Hindlimb muscle (tissue), 1 donor: ENCODE data around the gene PRM2. TPM values are rescaled to one million over a fixed set of nuclear protein-coding genes. Genes with fewer than 3 reads are reported as not detected.

ENCODE experiments used
- DNase-seq: peaks from one replicate; pipeline ENCODE4 v3.0.0-alpha.2; 2013
- polyA plus RNA-seq: library from polyadenylated mRNA; unstranded; fragments of 120-200 nt; gene quantifications from one replicate; pipeline ENCODE4 v1.2.1, GENCODE V29; 2013; ENCODE audit not compliant: insufficient read length

PRM2 gene
- polyA plus RNA-seq, 1 donor = not detected

GRCh38 chr16:11248133-11248532 lies 28.1 kb downstream of the PRM2 start:
- no peak for DNase-seq

DNA sequence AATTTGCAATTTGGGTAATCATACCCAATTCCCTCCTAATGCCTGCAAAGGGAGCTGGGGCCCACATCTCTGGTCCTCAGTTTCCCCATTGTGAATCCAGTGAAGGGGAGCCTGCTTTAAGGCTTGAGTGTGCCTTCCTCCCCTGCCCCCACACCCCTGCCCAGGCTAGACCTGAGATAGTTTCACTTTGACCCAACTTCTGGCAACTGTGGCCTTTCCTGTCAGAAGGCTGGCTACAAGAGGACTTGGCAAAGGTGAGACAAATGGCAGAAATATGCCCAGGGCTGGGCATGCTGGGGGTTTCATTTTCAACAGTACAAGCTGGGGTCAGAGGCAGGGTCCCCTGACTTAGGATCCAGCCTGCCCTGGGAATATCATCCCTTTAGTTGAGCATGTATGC lies 30.3 kb downstream of the PRM2 start:
- no peak for DNase-seq

DNA sequence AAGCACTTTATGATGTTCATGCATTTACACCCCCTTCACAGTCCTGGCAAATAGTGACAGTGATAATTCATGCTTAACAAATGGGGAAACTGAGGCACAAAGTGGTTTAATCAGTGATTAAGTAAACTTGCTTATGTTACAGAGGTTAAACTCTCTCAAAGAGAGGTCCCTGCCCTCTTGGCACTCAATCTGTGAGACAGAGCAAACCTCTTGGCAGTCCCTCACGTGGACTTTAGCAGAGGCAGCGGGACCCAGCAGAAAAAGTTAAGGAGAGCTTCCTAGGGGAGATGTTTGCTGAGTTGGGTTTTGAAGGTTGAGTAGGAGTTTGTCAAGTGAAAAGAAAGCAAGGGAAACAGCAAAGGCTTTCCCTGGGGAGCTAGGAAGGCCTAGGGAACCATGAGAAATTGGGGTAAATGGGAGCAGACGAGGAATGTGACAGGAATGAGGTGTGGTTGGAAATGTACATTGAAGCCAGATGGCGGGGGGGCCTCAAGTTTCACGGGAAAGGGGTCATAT lies 31.0 kb downstream of the PRM2 start:
- DNase-seq = no peak

DNA sequence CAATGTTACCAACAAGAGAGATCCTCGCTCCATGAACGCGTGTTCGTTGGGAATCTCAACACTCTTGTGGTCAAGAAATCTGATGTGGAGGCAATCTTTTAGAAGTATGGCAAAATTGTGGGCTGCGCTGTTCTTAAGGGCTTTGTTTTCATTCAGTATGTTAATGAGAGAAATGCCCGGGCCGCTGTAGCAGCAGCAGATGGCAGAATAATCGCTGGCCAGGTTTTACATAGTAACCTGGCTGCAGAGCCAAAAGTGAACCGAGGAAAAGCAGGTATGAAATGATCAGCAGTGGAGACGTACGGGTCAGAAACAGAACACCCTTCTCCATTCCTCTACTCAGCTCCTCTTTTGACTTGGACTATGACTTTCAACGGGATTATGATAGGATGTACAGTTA lies 33.6 kb downstream of the PRM2 start:
- no peak for DNase-seq

GRCh38 chr16:11241480-11242204 lies 34.6 kb downstream of the PRM2 start:
- DNase-seq = no peak

DNA sequence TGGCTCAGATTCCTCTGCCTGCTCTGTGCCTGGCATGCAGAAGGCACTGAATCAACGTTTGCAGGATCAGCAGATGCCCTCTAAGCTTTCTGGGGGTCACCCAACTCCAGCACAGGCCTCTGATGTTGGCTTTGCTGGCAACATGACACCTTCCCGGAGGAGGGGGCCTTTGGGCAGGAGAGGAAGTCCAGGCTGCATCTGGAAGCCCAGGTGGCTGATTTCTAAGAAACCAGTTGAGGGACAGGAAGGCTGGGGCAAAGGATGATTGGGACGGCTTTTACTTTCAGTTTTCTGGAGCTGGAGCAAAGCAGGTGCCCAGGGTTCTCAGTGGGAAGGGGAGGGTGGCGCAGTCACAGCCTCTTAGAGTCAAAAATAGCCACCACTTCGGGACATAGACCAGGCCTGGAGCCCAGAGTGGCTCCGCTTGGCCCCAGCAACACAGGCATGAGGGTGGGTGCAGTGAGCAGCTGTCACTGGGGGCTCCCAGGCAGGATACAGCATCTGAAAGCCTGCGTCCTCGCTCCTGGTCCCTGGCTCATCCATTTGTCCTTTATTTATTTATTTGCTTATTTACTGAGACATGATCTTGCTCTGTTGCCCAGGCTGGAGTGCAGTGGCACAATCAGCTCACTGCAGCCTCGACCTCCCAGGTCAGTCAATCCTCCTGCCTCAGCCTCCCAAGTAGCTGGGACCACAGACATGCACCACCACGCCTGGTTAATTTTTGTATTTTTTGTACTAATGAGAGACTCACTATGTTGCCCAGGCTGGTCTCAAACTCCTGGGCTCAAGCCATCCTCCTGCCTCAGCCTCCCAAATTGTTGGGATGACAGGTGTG lies 35.4 kb downstream of the PRM2 start:
- DNase-seq = no peak

DNA sequence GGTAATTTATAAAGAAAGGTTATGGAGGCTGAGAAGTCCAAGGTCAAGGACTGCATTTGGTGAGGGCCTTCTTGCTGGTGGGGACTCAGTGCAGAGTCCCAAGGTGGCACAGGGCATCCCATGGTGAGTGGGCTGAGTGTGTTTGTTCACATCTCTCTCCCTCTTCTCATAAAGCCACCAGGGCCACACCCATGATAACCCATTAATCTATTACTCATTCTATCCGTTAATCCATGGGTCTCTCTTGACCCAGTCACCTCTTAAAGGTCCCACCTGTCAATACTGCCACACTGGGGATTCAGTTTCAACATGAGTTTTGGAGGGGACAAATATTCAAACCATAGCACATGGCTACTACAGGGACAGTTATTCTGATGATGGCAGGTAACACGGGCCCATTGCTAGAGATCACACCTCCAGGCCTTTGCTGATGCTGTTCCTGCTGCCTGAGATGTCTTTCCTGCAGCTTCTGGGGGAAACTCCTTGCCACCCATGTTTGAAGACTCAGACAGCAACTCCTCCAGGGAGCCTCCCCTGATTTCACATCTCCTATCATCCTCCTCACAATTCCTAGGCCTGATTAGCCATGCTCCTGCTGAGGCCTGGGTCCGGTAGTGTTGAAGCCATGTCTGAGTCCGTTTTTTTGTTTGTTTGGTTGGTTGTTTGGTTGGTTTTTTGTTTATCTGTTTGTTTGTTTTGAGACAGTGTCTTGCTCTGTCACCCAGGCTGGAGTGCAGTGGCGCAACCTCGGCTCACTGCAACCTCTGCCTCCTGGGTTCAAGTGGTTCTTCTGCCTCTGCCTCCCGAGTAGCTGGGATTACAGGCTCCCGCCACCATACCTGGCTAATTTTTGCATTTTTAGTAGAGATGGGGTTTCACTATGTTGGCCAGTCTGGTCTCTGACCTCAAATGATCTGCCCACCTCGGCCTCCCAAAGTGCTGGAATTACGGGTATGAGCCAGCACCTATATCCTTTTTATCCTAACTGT lies 36.3 kb downstream of the PRM2 start:
- DNase-seq = no peak

DNA sequence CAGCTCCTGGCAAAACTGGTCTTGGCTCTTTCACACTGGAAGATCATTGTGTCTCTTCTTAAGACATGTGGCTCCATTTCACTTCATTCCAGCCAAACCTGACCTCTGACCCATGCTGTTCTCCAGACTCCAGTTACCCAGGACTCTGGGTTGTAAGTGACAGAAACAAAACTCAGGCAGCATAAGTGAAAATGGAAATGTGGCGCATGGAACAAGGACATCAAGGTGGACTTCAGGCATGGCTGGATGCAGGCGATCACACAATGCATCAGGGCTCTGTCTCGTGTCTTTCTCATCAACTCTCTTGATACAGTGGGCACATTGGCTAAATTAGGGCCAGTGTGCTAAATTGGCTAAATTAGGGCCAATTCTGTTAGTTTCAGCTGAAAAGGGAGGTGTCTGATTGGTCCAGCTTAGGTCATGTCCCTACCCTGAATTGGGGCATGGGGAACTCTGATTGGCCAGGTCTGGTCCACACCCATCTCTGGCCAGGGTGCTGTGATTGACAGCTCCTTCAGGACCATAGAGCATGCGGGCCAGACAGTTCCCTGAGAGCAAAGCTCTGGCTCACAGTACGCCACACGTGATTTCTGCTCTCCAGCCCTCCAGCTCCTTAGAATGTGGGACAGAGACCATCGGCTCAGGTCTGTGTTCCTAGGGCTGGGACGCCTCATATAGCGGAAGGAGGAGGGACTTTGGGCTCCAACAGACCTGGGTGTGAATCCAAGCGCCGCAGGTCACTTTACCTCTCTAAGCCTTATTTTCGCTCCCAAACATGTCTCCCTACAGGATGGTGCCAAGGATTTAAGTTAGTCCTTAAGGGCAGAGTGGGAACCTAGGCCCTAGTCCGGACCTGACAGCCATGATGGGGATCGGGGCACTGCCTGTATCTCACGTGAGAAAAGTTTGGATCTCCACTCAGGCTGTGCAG lies 37.7 kb downstream of the PRM2 start:
- DNase-seq = no peak

DNA sequence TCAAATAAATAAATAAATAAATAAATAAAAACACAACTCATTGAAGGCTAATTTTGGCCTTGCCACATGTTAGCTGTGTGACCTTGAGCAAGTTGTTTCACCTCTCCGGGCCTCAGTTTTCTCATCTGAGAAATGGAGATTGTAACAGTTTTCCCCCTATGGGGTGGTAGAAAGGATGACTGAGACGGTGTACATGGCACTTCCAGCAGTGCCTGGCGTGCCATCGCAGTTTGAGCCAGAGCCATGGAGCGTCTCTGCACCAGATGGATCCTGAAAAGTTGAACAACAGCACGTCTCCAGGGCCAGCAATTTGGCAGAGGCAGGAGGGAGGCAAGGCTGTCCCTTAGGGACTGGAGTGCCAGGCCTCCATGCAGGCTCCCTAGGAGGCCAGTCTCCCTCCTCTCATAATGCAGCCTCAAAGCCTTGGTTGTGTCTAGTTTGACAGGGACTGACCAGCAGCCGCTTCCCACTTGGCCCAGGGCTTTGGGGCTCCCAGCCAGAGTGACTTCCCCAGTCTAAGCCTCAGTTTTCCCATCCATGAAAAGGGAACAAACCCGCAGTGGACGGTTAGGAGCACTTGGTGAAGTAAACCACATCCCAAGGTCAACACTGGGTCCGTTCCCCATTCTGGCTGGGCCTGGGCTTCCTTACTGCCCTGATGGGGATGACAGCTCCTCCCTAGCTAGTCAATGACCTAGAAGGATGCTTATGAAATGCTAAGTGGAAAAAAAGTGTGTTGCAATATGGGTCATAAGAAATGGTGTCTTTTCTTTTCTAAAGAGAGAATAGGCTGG lies 39.6 kb downstream of the PRM2 start:
- no peak for DNase-seq

DNA sequence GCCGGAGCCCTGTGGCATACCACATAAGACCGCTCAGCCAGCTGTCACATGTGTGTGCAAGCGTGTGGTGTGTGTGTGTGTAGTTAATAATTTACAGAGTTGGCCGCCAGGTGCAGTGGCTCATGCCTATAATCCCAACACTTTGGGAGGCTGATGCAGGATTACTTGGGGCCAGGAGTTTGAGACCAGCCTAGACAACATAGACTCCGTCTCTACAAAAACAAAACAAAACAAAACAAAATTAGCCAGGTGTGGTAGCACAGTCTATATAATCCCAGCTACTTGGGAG lies 40.6 kb downstream of the PRM2 start:
- no peak for DNase-seq

- no peak for DNase-seq
These were observed 41.2 kb downstream of the PRM2 start for GRCh38 chr16:11234884-11235702.

DNA sequence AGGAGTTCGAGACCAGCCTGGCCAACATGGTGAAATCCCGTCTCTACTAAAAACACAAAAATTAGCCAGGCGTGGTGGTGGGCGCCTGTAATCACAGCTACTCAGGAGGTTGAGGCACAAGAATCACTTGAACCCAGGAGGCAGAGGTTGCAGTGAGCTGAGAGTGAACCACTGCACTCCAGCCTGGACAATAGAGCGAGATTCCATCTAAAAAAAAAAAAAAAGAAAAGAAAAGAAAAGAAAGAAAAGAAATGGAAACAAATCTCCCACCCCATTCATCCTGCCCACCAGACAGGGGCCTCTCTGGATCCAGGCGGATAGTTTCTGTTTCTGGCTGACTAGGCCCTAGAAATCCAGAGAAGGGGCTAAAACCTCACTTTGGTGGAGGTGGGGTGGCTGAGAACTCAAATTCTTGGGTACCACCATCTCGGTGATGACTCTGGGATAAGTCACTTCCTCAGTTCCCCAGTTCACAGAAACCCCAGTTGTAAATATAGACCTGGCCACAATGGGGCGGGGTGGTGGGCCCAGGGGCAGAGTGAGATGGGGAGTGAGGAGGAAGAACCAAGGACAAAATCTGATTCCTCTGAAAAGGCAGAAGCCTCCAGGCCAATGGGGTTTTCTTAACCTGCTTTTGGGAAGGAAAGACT lies 42.4 kb downstream of the PRM2 start:
- DNase-seq = no peak

DNA sequence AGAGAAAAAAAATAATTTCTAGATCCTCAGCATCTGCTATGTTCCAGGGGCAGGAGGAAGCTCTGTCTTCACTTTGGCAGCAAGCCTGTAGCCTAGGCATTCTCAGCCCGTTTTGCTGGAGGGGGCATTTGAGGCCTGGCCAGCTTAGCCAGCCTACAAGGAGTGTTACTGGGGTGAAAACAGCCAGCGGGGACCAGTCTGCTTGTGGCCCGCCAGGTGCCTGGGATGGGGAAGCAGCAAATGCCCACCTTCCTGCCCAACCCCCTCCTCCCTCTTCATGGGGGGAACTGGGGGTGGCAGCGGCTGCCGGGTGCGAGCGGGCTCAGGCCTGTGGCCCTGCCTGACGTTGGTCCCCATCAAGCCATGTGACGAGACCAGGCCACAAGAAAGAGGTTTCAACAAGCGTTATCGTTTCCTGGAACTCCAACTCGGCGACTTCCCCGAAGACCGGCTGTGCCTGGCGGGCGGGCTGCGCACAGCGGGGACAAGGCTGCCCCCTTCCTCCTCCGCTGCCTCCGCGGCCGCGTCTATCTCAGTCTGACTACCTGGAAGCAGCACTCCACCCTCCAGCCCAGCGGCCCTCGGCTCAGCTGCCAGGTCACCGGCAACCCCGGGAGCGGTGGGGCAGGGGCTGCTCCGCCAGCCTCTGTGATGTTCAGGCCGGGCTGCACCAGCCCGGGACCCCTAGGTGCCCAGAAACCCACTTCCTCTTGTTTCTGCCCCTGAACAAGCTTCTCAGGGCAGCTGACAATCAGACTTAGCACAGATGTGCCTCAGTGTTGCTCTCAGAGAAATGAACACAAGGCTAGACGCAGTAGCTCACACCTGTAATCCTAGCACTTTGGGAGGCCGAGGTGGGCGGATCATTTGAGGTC lies 43.2 kb downstream of the PRM2 start:
- no peak for DNase-seq

- no peak for DNase-seq
These were observed 43.9 kb downstream of the PRM2 start for GRCh38 chr16:11232302-11232851.

DNA sequence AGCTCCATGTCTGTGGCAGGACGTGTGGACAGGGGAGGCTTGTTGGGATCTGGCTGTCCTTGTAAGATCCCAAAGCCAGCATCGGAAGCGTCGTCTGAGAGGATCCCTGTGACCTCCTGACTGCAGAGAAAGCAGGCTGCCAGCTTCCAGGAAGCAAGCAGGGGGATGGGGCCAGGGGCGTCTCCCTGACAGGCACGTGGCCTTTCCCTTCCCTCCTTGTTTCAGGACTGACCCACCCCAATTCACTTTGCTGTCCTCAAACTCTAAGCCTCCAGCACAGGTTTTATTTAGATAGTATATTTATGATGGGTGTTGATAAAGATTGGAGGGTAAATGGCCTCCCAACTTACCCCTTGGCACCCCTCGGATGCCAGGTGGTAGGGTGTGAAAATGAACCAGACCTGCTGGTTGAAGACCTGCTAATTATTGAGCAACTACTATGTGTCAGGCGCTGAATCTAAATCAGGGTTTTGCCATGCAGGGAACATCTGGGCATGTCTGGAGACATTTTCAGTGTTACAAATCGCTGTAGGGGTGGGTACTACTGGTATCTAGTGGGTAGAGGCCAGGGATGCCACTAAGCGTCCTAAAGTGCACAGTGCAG lies 44.8 kb downstream of the PRM2 start:
- no peak for DNase-seq

DNA sequence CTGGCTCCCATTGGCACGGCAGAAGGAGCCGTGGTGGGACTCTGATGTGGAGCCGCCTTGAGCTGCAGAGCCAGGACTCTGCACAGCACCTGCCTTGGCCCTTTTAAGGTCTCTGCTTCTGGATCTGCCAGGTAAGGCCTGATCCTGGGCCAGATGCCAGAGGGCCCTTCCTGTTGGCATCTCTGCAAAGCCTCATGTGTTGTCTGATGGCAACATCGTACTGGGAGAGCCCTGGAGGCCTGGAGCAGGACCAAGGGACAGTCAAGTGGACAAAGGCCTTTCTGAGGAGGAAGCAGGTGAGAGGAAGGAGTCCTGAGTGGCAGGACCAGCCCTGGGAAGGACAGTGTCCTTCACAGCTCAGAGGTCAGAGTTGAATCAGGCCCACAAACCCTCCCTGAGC lies 46.4 kb downstream of the PRM2 start:
- DNase-seq = no peak

- no peak for DNase-seq
These were observed 46.8 kb downstream of the PRM2 start for GRCh38 chr16:11229432-11229831.
